Measurements from ENCODE around the gene XPO5. TPM values are rescaled to one million over a fixed set of nuclear protein-coding genes. Genes with fewer than 3 reads are reported as not detected.
A peak's percentile ranks its signal among the peaks of the same experiment; 100 is the strongest.

Gene XPO5
- total RNA-seq, 6 experiments from 2014 or later, result 11.3 to 16.3 (median 12.6) TPM

- 50% methylated on average over 1 of the region's 1 CpG for WGBS (ENCODE audit: insufficient coverage, low coverage, low lambda C conversion rate, missing lambda C conversion rate)
- no peak for DNase-seq
- Histone ChIP-seq H3K9me3 (no peaks in the 10 kb centered on the region), H3K27me3 (no peaks in the 10 kb centered on the region), H3K4me3 (no peak overlapping the region), H3K4me1 (no peaks in the 10 kb centered on the region), H3K27ac (no peak overlapping the region), H3K36me3 (peaks cover 0 to 32% (median 7%) of the 10 kb centered on the region in 4 donors)
- no peak for TF ChIP-seq CTCF (IDR thresholded peaks at IDR 0.05)
- TF ChIP-seq POLR2A (IDR thresholded peaks at IDR 0.05), result no peak
- intact Hi-C loops (cut with DNase I), result no loop called here
- no peak for ATAC-seq
These were observed 33.0 kb upstream of the XPO5 start for GRCh38 chr6:43608807-43609206.

- peak in 2 of 3 donors; percentile 47 to 61 for DNase-seq
- no peak overlapping the region for H3K27ac ChIP-seq
These were observed 32.5 kb upstream of the XPO5 start for GRCh38 chr6:43608310-43608763.

GRCh38 chr6:43606019-43606418, 30.2 kb upstream of the XPO5 start:
- TF ChIP-seq POLR2A (IDR thresholded peaks at IDR 0.05) (no peak), CTCF (IDR thresholded peaks at IDR 0.05) (no peak)
- ATAC-seq (no peak), DNase-seq (no peak)
- WGBS (ENCODE audit: insufficient coverage, low coverage, low lambda C conversion rate, missing lambda C conversion rate), result 95% methylated on average over 2 of the region's 2 CpGs
- H3K4me3 ChIP-seq, result no peak overlapping the region
- intact Hi-C loops (cut with DNase I), result no loop called here
- no peak overlapping the region for H3K27ac ChIP-seq
- peaks cover 0 to 36% (median 2%) of the 10 kb centered on the region in 4 donors for H3K36me3 ChIP-seq
- H3K9me3 ChIP-seq, result no peaks in the 10 kb centered on the region
- no peaks in the 10 kb centered on the region for H3K4me1 ChIP-seq
- H3K27me3 ChIP-seq, result no peaks in the 10 kb centered on the region

More at GRCh38 chr6:43608310-43608763, 32.5 kb upstream of the XPO5 start:
- peak; percentile 70 to 87 (median 82) for TF ChIP-seq CTCF (IDR thresholded peaks at IDR 0.05)
- no peak for TF ChIP-seq POLR2A (IDR thresholded peaks at IDR 0.05)
- H3K4me3 ChIP-seq, result no peak overlapping the region
- peak; percentile 73 to 90 (median 80) for ATAC-seq
- 0% methylated on average over 5 of the region's 5 CpGs for WGBS (ENCODE audit: insufficient coverage, low coverage, low lambda C conversion rate, missing lambda C conversion rate)
- H3K36me3 ChIP-seq, result peaks cover 0 to 30% (median 6%) of the 10 kb centered on the region in 4 donors
- no peaks in the 10 kb centered on the region for H3K9me3 ChIP-seq
- H3K4me1 ChIP-seq, result no peaks in the 10 kb centered on the region
- intact Hi-C loops (cut with DNase I), result no loop called here
- no peaks in the 10 kb centered on the region for H3K27me3 ChIP-seq

GRCh38 chr6:43604174-43604573, 28.3 kb upstream of the XPO5 start:
- no peak overlapping the region for H3K4me3 ChIP-seq
- ATAC-seq (no peak), DNase-seq (no peak)
- H3K4me1 ChIP-seq, result no peaks in the 10 kb centered on the region
- H3K27me3 ChIP-seq, result no peaks in the 10 kb centered on the region
- 100% methylated on average over 1 of the region's 2 CpGs for WGBS (ENCODE audit: insufficient coverage, low coverage, low lambda C conversion rate, missing lambda C conversion rate)
- no peaks in the 10 kb centered on the region for H3K9me3 ChIP-seq
- no peak for TF ChIP-seq POLR2A (IDR thresholded peaks at IDR 0.05)
- TF ChIP-seq CTCF (IDR thresholded peaks at IDR 0.05), result no peak
- H3K36me3 ChIP-seq, result peaks cover 0 to 30% (median 2%) of the 10 kb centered on the region in 4 donors
- H3K27ac ChIP-seq, result no peak overlapping the region
- intact Hi-C loops (cut with DNase I), result no loop called here

GRCh38 chr6:43600595-43600994, 24.8 kb upstream of the XPO5 start:
- no peaks in the 10 kb centered on the region for H3K9me3 ChIP-seq
- no peaks in the 10 kb centered on the region for H3K27me3 ChIP-seq
- WGBS (ENCODE audit: insufficient coverage, low coverage, low lambda C conversion rate, missing lambda C conversion rate), result 96% methylated on average over 2 of the region's 2 CpGs
- H3K36me3 ChIP-seq, result peaks cover 0 to 25% (median 3%) of the 10 kb centered on the region in 4 donors
- intact Hi-C loops (cut with DNase I), result no loop called here
- ATAC-seq (no peak), DNase-seq (no peak)
- TF ChIP-seq CTCF (IDR thresholded peaks at IDR 0.05) (no peak), POLR2A (IDR thresholded peaks at IDR 0.05) (no peak)
- no peaks in the 10 kb centered on the region for H3K4me1 ChIP-seq
- H3K27ac ChIP-seq, result no peak overlapping the region
- no peak overlapping the region for H3K4me3 ChIP-seq

Measured in right lobe of liver (tissue), 6 donors.